ENCODE measurements around the gene SNAPIN. TPM values are rescaled to one million over a fixed set of nuclear protein-coding genes. Genes with fewer than 3 reads are reported as not detected.

Gene SNAPIN
- total RNA-seq, 4 donors from 2014 or later, result 40.2 to 62.2 (median 54.8) TPM

DNA sequence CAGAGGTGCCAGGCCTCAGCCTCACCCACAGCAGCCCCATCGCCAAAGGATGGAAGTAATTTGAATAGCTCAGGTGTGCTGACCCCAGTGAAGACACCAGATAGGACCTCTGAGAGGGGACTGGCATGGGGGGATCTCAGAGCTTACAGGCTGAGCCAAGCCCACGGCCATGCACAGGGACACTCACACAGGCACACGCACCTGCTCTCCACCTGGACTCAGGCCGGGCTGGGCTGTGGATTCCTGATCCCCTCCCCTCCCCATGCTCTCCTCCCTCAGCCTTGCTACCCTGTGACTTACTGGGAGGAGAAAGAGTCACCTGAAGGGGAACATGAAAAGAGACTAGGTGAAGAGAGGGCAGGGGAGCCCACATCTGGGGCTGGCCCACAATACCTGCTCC, 35.0 kb downstream of the SNAPIN start:
- ATAC-seq (ENCODE audit: low FRiP score) (no peak), DNase-seq (ENCODE audit: low spot score) (no peak)
- TF ChIP-seq, protein P1, sequence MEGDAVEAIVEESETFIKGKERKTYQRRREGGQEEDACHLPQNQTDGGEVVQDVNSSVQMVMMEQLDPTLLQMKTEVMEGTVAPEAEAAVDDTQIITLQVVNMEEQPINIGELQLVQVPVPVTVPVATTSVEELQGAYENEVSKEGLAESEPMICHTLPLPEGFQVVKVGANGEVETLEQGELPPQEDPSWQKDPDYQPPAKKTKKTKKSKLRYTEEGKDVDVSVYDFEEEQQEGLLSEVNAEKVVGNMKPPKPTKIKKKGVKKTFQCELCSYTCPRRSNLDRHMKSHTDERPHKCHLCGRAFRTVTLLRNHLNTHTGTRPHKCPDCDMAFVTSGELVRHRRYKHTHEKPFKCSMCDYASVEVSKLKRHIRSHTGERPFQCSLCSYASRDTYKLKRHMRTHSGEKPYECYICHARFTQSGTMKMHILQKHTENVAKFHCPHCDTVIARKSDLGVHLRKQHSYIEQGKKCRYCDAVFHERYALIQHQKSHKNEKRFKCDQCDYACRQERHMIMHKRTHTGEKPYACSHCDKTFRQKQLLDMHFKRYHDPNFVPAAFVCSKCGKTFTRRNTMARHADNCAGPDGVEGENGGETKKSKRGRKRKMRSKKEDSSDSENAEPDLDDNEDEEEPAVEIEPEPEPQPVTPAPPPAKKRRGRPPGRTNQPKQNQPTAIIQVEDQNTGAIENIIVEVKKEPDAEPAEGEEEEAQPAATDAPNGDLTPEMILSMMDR (IDR thresholded peaks at IDR 0.05), result no peak

DNA sequence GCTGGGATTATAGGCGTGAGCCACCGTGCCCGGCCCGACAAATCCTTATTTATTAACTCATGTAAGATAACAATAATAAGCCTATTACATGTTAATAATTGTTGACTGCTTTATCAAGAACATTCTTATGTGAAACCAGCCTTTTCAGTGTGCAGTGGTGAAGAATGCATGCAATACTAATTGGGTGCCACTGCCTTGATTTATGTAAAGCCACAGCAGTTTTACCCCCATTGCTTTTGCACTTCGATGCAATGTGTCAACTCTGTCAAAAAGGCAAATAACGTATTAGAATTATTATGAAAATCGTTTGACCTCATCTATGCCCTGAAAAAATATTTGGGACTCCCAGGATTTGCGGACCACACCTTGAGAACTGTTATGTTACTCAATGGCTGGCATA, 38.2 kb downstream of the SNAPIN start:
- ATAC-seq (ENCODE audit: low FRiP score) (no peak), DNase-seq (ENCODE audit: low spot score) (no peak)
- TF ChIP-seq, protein P1 (IDR thresholded peaks at IDR 0.05), result no peak

DNA sequence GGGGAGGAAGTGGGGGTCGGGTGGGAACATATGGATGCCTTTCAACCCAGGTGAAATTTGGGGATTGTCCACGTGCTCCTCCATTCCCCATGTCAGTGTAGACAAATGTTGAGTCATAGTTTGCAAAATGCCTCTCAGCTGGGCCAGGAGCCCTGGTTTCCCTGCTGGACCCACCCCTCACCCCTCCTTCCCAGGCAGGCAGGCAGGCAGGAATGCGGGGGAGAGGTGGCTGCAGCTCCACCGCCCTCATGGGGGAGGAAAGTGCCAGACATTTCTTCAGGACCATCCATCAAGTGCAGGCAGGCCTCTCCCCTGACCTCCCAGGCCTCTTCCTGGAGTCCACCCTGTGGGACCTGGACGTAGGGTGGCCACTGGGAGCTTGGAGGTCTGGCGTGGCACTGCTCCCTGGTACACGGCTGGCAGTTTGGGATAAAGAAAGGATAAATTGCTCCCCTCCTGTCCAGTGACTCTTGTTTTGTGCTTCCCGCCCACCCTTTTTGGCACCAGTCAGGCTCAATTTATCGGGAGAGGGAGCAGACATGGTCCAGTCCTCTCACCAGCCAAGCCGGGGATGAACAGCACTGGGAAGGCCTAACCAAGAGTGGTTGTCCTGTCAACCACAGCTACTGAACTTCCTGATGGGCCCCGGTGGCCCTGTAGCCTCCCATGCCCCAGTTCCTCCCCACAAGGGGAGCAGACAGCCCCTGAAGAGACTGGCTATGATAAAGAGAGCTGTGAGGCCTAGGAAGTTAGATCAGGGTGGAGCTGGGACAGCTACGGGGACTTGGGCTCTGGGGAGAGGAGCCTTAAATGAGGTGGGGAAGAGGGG, 38.9 kb downstream of the SNAPIN start:
- peak; percentile 79 for ATAC-seq (ENCODE audit: low FRiP score)
- TF ChIP-seq, protein P1 (IDR thresholded peaks at IDR 0.05), result no peak
- DNase-seq (ENCODE audit: low spot score), result peak; percentile 70

DNA sequence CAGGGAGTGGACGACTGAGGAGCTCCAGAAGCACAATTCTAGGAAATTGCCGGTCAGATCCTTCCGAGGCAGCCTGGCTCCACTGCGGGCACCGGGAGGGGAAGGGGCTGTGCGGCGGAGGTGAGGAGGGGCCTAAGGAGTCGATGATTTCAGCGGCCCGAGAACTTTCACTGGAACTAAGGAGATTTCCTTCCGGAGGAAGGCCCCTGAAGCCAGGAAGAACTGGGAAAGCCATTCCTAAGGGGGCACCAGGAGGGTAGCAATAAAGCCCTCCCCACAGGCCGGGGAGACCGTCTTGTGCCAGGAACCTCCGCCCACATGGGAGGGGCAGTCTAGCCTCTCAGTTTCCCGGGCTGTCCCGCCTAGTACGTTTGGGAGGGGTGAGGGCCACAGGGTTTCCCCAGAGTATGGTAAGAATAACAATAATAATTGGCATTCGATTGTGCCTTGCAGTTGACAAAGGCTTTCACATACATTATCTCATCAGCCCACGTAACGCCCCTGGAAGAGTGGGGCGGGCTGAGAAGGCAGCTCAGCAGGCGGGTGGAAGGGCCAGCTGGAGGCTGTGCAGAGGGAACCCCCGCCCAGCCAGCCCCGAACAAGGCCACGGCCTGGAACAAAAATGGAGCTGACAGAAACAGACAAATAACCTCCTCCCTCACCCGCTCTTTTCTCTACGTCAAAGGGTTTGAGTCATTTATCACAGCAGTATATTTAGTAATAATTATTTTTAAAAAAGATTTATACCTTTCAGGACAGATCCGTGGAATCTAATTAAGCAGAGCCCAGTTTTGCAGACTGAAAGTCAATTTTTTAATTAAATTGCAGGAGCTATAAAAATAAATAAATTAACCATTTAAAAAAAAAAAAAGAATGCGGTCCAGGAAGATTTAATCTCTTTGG, 39.8 kb downstream of the SNAPIN start:
- ATAC-seq (ENCODE audit: low FRiP score) (peak; percentile 68), DNase-seq (ENCODE audit: low spot score) (no peak)
- TF ChIP-seq, protein P1 (IDR thresholded peaks at IDR 0.05), result no peak

DNA sequence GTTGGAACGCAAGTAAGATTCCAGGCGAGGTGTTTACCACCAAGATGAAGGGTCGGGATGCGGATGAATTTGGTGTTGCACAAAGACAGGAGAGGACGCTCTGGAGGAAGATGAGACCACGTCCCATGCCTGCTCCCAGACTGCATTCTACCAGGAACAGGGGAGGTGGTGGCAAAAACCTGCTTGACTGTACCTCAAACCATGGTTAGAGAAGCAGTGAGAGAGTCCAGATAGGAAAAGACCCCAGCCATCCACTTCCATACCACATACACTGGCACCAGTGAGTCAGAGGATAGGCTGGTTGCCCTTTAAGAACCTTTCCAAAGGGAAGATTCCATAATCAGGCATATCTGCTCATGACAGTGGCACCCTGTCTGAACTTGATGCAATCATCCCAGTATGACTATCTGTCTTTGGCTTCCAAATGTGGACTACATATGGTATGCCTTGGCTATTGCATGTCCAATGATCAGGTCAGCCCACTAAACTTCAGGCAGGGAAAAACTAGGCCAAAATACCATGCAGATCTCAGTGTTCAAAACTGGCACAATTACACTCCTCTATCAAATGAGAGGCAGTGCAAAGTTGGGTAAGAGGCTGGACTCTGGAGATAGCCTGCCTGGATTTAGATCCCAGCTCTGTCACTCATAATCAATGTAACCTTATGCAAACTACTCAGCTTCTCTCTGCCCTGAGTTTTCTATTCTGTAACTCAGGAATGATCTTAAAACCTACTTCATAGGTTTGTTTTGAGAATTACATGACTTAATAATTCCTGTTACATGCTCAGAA, 40.6 kb downstream of the SNAPIN start:
- no peak for DNase-seq (ENCODE audit: low spot score)
- peak; percentile 68 for ATAC-seq (ENCODE audit: low FRiP score)
- TF ChIP-seq, protein P1 (IDR thresholded peaks at IDR 0.05), result no peak

DNA sequence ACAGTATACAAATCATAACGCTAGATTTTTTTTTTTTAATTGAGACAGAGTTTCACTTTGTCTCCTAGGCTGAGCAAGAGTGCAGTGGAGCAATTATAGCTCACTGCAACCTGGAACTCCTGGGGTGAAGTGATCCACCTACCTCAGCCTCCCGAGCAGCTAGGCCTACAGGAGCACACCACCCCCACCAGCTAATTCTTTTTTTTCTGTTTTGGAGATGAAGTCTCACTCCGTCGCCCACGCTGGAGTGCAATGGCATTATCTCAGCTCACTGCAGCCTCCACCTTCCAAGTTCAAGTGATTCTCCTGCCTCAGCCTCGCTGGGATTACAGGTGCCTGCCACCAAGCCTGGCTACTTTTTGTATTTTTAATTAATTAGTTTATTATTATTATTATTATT, 41.3 kb downstream of the SNAPIN start:
- TF ChIP-seq, protein P1 (IDR thresholded peaks at IDR 0.05), result no peak
- DNase-seq (ENCODE audit: low spot score) (no peak), ATAC-seq (ENCODE audit: low FRiP score) (no peak)
